Muscle layer of colon (tissue), 2 donors: ENCODE results near the gene PARD3B.
"Not testable (repeated sequence)": the region's sequence is repeated elsewhere in the genome, so short reads cannot be mapped to it uniquely, and the experiment has no call there.

Experiments used
- H3K27ac ChIP-seq: one replicate; pipeline ENCODE4 v1.7.0; 2013; ENCODE audit warnings: low read depth, mild to moderate bottlenecking, low read length, moderate library complexity
- H3K27me3 ChIP-seq, 2 donors: one replicate each; pipeline ENCODE4 v1.7.0; 2013; ENCODE audit warnings: low read length in 2 of 2, mild to moderate bottlenecking in 2 of 2; ENCODE audit not compliant: insufficient read depth in 2 of 2, control insufficient read depth in 1 of 2
- H3K36me3 ChIP-seq: one replicate; pipeline ENCODE4 v1.7.0; 2013; ENCODE audit warnings: mild to moderate bottlenecking, low read length; ENCODE audit not compliant: insufficient read depth
- H3K4me1 ChIP-seq: one replicate; pipeline ENCODE4 v1.7.0; 2013; ENCODE audit warnings: mild to moderate bottlenecking, low read length; ENCODE audit not compliant: insufficient read depth
- H3K4me3 ChIP-seq, 2 donors: one replicate each; pipeline ENCODE4 v1.7.0; 2013; ENCODE audit warnings: low read length in 2 of 2, low read depth in 1 of 2, mild to moderate bottlenecking in 1 of 2, moderate library complexity in 1 of 2
- H3K9ac ChIP-seq: one replicate; pipeline ENCODE4 v1.7.0; 2013; ENCODE audit warnings: low read length
- H3K9me3 ChIP-seq: one replicate; pipeline ENCODE4 v1.7.0; 2013; ENCODE audit warnings: mild to moderate bottlenecking, low read length
- donor health status: abdominal sarcoma.
- donor health status: Adenocarcinoma of cecum.

Gene PARD3B

GRCh38 chr2:204542982-204543608 is 2.2 kb upstream of the PARD3B start:
- H3K27me3 ChIP-seq, result peaks cover 0 to 3% of the 10 kb centered on the region in 2 donors
- no peak overlapping the region for H3K4me3 ChIP-seq
- H3K9ac ChIP-seq, result no peak overlapping the region
- peaks cover 20% of the 10 kb centered on the region for H3K4me1 ChIP-seq
- H3K36me3 ChIP-seq, result no peaks in the 10 kb centered on the region
- no peak overlapping the region for H3K27ac ChIP-seq
- no peaks in the 10 kb centered on the region for H3K9me3 ChIP-seq

DNA sequence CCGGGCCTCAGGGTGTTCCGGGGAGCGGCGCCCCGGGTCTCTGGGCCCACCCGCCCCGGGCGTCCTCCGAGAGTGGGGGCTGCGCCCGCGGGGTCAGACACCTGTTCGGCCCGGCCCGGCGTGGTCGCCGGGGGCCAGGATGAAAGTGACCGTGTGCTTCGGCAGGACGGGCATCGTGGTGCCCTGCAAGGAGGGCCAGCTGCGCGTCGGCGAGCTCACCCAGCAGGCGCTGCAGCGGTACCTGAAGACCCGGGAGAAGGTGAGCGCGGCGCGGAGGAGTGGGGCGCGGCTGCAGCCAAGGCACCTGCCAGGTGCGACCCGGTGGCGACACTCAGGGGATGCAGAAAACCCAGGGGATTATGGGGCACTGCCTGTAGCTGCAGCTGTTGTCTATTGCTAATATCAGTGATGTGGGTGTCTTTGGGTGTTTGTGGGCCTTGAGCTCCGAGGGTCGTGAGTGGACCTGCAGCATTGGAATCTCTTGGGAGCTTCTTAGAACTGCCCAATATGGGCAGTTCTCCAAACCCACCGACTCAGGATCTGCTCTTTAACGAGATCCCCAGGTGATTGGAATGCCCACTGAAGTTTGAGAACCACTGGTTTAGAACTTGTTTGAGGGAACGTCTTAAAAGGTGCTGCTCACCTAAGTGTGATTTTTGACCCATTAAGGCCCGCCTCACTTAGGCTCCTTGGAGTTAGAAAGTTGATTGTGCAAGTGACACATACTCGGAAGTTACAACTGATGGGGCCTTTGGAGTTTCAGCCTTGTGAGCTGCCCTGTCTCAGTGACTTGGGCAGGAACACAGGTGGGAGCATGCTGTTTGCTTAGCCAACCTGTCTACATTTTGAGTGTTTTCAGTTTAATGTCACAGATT is 823 bp downstream of the PARD3B start:
- no peaks in the 10 kb centered on the region for H3K9me3 ChIP-seq
- peaks cover 40% of the 10 kb centered on the region for H3K4me1 ChIP-seq
- H3K36me3 ChIP-seq, result no peaks in the 10 kb centered on the region
- H3K27ac ChIP-seq, result peak overlapping the region; percentile 81
- H3K27me3 ChIP-seq, result peaks cover 0 to 3% of the 10 kb centered on the region in 2 donors
- H3K9ac ChIP-seq, result peak overlapping the region; percentile 36
- H3K4me3 ChIP-seq, result peak overlapping the region; percentile 55 to 90

DNA sequence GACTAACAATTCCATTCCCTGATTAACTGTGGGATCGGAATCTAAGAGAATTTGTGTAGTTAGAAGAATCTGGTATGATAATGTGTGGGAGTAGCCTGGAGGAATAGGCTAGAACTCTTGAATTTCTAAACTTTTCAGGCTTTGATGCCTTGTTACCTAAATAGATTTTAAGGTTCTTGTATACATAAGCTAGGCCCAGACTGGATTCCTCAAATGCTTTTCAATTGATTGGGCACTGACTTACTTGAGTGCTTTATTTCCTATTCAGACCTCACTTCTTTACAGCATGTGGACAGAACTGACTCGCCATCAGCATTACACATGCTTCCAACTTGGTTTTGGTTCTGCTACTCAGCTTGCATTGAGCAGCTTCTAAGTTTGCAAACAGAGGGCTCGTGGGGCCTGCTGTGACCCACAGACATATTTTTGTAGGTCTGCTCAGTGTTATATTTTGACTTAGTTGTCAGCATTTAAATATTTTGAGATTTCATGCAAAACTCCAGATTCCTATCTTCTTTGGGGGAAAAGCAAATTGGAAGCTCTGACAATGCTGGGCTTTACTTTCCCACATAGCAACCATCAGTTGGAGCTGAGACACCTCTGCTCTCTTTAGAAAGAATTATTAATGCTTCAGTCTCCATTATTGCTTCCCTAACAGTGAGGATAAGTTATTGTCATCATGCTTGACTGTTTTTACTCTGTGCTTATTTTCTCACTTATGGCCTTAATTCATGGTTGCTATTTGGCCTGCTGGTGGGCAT is 5.7 kb downstream of the PARD3B start:
- H3K4me1 ChIP-seq, result peaks cover 44% of the 10 kb centered on the region
- peak overlapping the region; percentile 31 for H3K27ac ChIP-seq
- no peaks in the 10 kb centered on the region for H3K9me3 ChIP-seq
- H3K27me3 ChIP-seq, result no peaks in the 10 kb centered on the region
- H3K9ac ChIP-seq, result no peak overlapping the region
- H3K36me3 ChIP-seq, result no peaks in the 10 kb centered on the region
- peak overlapping the region in 1 of 2 donors; percentile 4 for H3K4me3 ChIP-seq

DNA sequence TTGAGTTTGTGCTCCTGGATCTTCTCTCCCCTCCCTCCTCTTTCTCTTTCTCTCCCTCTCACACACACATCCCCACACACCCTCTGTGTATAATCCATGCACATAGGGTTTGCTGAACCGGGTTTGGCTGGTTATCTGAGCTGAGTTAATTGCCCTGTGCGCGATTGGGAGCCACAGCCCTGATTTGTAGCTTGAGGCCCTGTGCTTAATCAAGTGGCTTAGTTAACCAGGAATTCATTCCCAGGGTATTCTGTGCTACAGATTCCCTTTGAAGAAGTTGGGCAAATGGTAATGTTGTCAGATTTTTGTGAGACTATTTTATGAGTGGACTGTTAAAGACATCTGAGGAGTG is 6.2 kb downstream of the PARD3B start:
- H3K36me3 ChIP-seq, result no peaks in the 10 kb centered on the region
- no peaks in the 10 kb centered on the region for H3K27me3 ChIP-seq
- peaks cover 44% of the 10 kb centered on the region for H3K4me1 ChIP-seq
- no peak overlapping the region for H3K4me3 ChIP-seq
- no peaks in the 10 kb centered on the region for H3K9me3 ChIP-seq
- peak overlapping the region; percentile 5 for H3K27ac ChIP-seq
- H3K9ac ChIP-seq, result no peak overlapping the region

- H3K36me3 ChIP-seq, result no peaks in the 10 kb centered on the region
- H3K27me3 ChIP-seq, result no peaks in the 10 kb centered on the region
- H3K9ac ChIP-seq, result no peak overlapping the region
- no peak overlapping the region for H3K4me3 ChIP-seq
- no peaks in the 10 kb centered on the region for H3K4me1 ChIP-seq
- H3K27ac ChIP-seq, result no peak overlapping the region
- no peaks in the 10 kb centered on the region for H3K9me3 ChIP-seq
Measured at GRCh38 chr2:204557604-204558003, 12.3 kb downstream of the PARD3B start.

DNA sequence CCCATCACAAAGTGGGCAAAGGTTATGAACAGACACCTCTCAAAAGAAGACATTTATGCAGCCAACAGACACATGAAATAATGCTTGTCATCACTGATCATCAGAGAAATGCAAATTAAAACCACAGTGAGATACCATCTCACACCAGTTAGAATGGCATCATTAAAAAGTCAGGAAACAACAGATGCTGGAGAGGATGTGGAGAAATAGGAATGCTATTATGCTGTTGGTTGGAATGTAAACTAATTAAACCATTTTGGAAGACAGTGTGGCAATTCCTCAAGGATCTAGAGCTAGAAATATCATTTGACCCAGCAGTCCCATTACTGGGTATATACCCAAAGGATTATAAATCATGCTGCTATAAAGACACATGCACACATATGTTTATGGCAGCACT is 14.1 kb downstream of the PARD3B start:
- H3K9ac ChIP-seq, H3K4me1 ChIP-seq, H3K27ac ChIP-seq, H3K4me3 ChIP-seq, H3K9me3 ChIP-seq, H3K27me3 ChIP-seq, H3K36me3 ChIP-seq: not testable (repeated sequence)

- Histone ChIP-seq H3K4me1 (no peaks in the 10 kb centered on the region), H3K27ac (no peak overlapping the region), H3K36me3 (no peaks in the 10 kb centered on the region), H3K4me3 (no peak overlapping the region), H3K9ac (no peak overlapping the region), H3K27me3 (no peaks in the 10 kb centered on the region), H3K9me3 (no peaks in the 10 kb centered on the region)
Measured at GRCh38 chr2:204560902-204561301, 15.6 kb downstream of the PARD3B start.

DNA sequence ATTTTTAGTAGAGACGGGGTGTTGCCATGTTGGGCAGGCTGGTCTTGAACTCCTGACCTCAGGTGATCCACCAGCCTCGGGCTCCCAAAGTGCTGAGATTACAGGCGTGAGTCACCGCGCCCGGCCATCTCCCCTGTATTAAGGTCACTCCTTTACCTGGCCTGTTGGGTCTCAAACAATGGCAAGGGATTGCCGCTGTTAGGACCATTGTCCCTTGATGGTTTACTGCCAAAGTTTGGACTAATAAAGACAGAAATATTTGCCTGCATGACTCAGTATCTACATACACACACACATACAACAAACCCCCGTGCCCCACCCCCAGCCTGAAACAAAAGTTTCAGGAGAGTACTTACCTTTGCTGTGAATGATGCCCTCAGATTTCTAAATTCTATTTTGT is 16.5 kb downstream of the PARD3B start:
- no peaks in the 10 kb centered on the region for H3K27me3 ChIP-seq
- H3K9me3 ChIP-seq, result no peaks in the 10 kb centered on the region
- H3K9ac ChIP-seq, result no peak overlapping the region
- H3K36me3 ChIP-seq, result no peaks in the 10 kb centered on the region
- H3K4me3 ChIP-seq, result no peak overlapping the region
- H3K27ac ChIP-seq, result no peak overlapping the region
- H3K4me1 ChIP-seq, result no peaks in the 10 kb centered on the region

- Histone ChIP-seq H3K4me3 (no peak overlapping the region), H3K27ac (no peak overlapping the region), H3K9ac (no peak overlapping the region), H3K36me3 (no peaks in the 10 kb centered on the region), H3K9me3 (no peaks in the 10 kb centered on the region), H3K27me3 (no peaks in the 10 kb centered on the region), H3K4me1 (peaks cover 8% of the 10 kb centered on the region)
Measured at GRCh38 chr2:204566439-204566838, 21.2 kb downstream of the PARD3B start.

DNA sequence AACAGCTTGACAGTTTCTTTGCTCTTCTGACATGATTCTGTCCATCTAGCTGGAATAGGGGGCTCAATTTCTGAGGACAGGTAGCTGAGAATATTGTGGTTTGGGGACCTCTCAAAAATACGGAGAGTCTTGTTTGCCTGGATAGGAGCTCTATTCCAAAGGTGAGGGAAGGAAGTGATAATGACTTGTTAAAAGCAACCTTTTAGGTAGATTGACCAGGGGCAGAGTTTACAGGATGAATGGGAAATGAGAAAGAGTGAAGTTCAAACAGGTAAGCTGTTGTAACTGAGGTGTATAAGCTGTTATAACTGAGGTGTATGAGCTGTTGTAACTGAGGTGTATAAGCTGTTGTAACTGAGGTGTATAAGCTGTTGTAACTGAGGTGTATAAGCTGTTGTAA is 25.1 kb downstream of the PARD3B start:
- Histone ChIP-seq H3K9ac (no peak overlapping the region), H3K36me3 (no peaks in the 10 kb centered on the region), H3K27ac (no peak overlapping the region), H3K4me1 (peaks cover 19% of the 10 kb centered on the region), H3K9me3 (no peaks in the 10 kb centered on the region), H3K4me3 (no peak overlapping the region), H3K27me3 (no peaks in the 10 kb centered on the region)

DNA sequence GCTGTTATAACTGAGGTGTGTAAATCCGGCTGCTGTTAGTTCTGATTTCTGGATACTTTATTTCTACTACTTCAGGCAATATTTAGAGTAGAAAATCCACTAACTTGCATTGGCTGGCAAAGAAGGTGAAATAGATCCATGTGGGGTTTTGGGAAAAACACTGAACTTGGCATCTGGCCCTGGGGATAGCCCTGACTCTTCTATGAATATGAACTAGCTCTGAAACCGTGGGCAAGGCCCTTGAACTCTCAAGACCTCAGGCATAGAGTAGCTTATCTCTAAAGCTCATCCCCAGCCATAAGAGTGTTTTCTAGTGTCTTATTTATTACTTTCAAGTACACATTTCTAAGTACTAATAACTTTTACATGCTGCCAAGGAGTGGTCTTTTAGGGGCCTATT is 25.8 kb downstream of the PARD3B start:
- no peaks in the 10 kb centered on the region for H3K9me3 ChIP-seq
- H3K27me3 ChIP-seq, result no peaks in the 10 kb centered on the region
- H3K36me3 ChIP-seq, result no peaks in the 10 kb centered on the region
- H3K9ac ChIP-seq, result no peak overlapping the region
- H3K4me3 ChIP-seq, result no peak overlapping the region
- H3K4me1 ChIP-seq, result peaks cover 19% of the 10 kb centered on the region
- no peak overlapping the region for H3K27ac ChIP-seq
